ENCODE data around the gene CLPX.

DNA sequence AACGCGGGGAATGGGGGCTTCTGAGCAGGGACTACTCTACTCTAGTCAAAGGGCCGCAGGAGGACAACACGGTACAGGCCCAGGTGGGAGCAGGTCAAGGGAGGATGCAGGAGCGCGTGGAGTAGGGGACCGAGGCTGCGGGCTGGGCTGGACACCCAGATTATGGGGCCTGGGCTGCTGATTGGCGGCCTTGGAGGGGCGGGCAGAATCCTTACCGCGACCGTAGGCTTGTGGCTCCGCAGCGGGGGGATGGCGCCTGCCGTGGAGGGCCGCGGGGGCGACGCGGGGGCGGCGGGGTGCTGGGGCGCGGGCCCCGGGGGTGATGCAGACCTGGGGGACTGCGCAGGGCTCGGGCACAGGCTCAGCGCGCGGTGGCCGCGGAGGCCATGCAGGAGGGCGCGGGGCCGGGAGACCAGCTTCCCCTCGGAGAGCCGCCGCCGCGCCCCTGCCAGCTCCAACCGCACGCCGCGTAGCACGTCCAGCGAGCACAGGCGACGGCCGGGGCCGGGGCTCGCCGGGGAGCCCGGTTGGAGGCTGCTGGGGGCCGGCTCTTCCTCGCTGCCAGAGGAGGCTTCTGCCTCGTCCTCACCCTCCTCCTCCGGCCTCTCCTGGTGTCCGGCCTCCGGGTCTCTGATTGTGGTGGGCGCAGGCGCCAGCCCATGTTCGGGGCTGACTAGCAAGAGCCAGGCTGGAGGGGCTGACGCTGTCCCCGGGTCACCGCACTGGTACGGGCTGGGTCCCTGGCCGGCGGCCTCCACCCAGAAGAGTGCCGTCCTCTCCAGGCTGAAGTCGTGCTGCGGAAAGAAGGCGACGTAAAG, 83.0 kb downstream of the CLPX start:
- TF ChIP-seq, protein P1, sequence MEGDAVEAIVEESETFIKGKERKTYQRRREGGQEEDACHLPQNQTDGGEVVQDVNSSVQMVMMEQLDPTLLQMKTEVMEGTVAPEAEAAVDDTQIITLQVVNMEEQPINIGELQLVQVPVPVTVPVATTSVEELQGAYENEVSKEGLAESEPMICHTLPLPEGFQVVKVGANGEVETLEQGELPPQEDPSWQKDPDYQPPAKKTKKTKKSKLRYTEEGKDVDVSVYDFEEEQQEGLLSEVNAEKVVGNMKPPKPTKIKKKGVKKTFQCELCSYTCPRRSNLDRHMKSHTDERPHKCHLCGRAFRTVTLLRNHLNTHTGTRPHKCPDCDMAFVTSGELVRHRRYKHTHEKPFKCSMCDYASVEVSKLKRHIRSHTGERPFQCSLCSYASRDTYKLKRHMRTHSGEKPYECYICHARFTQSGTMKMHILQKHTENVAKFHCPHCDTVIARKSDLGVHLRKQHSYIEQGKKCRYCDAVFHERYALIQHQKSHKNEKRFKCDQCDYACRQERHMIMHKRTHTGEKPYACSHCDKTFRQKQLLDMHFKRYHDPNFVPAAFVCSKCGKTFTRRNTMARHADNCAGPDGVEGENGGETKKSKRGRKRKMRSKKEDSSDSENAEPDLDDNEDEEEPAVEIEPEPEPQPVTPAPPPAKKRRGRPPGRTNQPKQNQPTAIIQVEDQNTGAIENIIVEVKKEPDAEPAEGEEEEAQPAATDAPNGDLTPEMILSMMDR (conservative IDR thresholded peaks at IDR 0.05): peak; percentile 0; the same call in 1 of the 2 replicates
- no peak for TF ChIP-seq EZH2 (IDR thresholded peaks at IDR 0.05; ENCODE audit: low read depth)
